GM21619 (cell line): ENCODE data around the gene TMPRSS6.

Experiments
- ATAC-seq: cut with Tn5 transposase; IDR thresholded peaks from one replicate; pipeline ENCODE4 v1.9.1; 2021; ENCODE audit not compliant: unreplicated experiment

The TMPRSS6 gene

GRCh38 chr22:37140686-37141323 is 31.3 kb upstream of the TMPRSS6 start:
- no peak for ATAC-seq

GRCh38 chr22:37139762-37140161 is 30.2 kb upstream of the TMPRSS6 start:
- no peak for ATAC-seq

GRCh38 chr22:37138849-37139561 is 29.5 kb upstream of the TMPRSS6 start:
- ATAC-seq: no peak

- no peak for ATAC-seq
Observed at GRCh38 chr22:37137903-37138665, 28.6 kb upstream of the TMPRSS6 start.

- no peak for ATAC-seq
Observed at GRCh38 chr22:37137131-37137530, 27.6 kb upstream of the TMPRSS6 start.

- no peak for ATAC-seq
Observed at GRCh38 chr22:37135023-37135422, 25.5 kb upstream of the TMPRSS6 start.

- no peak for ATAC-seq
Observed at GRCh38 chr22:37133304-37134018, 23.9 kb upstream of the TMPRSS6 start.

- no peak for ATAC-seq
Observed at GRCh38 chr22:37132773-37133172, 23.3 kb upstream of the TMPRSS6 start.

- no peak for ATAC-seq
Observed at GRCh38 chr22:37129866-37130441, 20.4 kb upstream of the TMPRSS6 start.

- ATAC-seq: no peak
Observed at GRCh38 chr22:37128555-37129281, 19.2 kb upstream of the TMPRSS6 start.

GRCh38 chr22:37127350-37127878 is 17.9 kb upstream of the TMPRSS6 start:
- no peak for ATAC-seq

- ATAC-seq: no peak
Observed at GRCh38 chr22:37126882-37127281, 17.4 kb upstream of the TMPRSS6 start.

GRCh38 chr22:37126383-37126782 is 16.9 kb upstream of the TMPRSS6 start:
- no peak for ATAC-seq

GRCh38 chr22:37123649-37124048 is 14.1 kb upstream of the TMPRSS6 start:
- no peak for ATAC-seq

GRCh38 chr22:37122598-37123180 is 13.2 kb upstream of the TMPRSS6 start:
- ATAC-seq: no peak

- ATAC-seq: peak; percentile 86
Observed at GRCh38 chr22:37121887-37122591, 12.5 kb upstream of the TMPRSS6 start.

GRCh38 chr22:37120569-37121340 is 11.2 kb upstream of the TMPRSS6 start:
- no peak for ATAC-seq

GRCh38 chr22:37119872-37120271 is 10.4 kb upstream of the TMPRSS6 start:
- no peak for ATAC-seq
